T-helper 2 cell treated with Interferon-gamma antibody and Interleukin-4, amounts not matched to agents 100 ng/mL and 5 ng/mL, for 36 hours (primary cell): Measurements from ENCODE around the gene LHPP. TPM values are rescaled to one million over a fixed set of nuclear protein-coding genes. Genes with fewer than 3 reads are reported as not detected.

Experiments
- intact Hi-C: fragments of 100-400 bp; cut with micrococcal nuclease; formaldehyde crosslinking; loops from one replicate; pipeline ENCODE4 v1.15.1; 2023
- total RNA-seq: library from RNA; stranded (reverse); gene quantifications from 2 replicates; pipeline ENCODE4 v1.2.3, GENCODE V29; 2022

The LHPP gene
- total RNA-seq, 1 donor from 2014 or later: 18.0 TPM

- intact Hi-C loops: no loop called here
These were observed 127.9 kb downstream of the LHPP start for GRCh38 chr10:124589491-124590041.

- intact Hi-C loops: no loop called here
These were observed 128.8 kb downstream of the LHPP start for GRCh38 chr10:124590216-124591122.

DNA sequence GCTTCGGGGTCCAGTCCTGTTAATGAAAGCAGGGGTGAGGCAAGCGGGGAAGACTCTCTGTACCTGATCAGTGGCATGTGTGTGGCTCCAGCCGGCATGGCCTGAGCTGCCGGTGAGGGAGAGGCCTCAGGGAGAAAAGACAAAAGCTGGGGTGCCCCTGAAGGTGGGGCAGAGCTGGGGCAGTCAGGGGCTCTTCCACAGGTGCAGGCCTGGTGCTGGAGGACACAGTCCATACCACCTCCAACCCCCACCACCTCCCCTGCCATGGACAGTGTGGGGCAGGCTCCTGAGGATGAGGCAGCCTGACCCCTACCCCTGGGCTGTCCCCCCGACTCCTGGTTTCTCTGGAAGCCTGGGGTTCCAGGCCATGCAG lies 129.5 kb downstream of the LHPP start:
- intact Hi-C loops: no loop called here

DNA sequence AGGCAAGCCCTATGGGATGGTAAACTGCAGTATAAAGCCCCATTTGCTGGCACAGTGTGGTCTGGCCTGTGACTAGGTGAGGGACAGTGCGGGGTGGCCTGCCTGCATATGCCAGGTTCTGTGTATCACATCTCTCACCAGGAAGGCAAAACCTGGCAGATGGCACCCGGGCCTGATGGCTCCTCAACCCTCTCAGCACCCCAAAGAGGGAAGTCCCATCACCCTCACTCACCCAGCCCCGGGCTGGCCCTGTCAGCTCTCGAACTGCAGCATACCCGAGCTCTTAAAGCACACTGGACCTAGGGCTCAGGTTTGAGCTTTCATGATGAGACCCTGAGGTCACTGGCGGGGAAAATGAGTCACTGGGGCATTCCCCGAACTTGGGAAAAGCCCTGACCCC lies 130.5 kb downstream of the LHPP start:
- intact Hi-C loops: no loop called here

DNA sequence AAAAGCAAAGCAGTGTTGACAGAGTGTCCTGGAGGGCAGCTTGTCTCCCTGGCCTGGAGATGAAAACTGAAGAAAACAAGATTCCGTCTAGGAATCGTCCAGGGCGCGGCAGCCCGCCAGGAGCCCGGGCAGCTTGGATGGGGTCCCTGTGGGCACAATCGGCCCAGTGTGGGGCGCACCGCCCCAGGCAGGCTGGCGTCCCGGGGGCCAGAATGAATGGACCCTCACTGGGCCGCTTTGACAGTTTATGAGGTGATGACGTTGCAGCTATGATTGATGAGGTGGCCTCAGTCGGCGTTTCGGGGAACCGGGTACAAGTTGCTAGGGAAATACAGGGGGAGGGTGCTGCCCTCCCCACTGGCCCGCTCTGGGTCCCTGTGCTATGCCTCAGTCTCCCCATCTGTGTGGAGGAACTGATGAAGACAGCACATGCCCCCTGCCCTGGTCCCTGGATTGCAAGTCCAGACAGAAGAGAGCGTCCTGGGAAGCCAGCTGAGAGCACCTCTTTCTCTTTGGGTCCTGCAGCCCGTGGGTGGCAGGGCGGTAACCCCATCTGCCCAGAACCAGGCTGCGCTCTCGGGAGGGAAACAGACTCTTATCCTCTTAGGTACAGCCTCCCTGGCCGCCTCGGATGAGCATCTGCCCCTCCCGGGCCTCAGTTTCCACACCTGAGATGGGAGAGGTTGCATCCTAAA lies 131.3 kb downstream of the LHPP start:
- intact Hi-C loops: no loop called here

- intact Hi-C loops: no loop called here
These were observed 131.9 kb downstream of the LHPP start for GRCh38 chr10:124593431-124593985.

GRCh38 chr10:124594240-124594639 lies 132.6 kb downstream of the LHPP start:
- intact Hi-C loops: no loop called here

- intact Hi-C loops: no loop called here
These were observed 133.7 kb downstream of the LHPP start for GRCh38 chr10:124595143-124595883.

GRCh38 chr10:124596116-124596785 lies 134.6 kb downstream of the LHPP start:
- intact Hi-C loops: no loop called here

DNA sequence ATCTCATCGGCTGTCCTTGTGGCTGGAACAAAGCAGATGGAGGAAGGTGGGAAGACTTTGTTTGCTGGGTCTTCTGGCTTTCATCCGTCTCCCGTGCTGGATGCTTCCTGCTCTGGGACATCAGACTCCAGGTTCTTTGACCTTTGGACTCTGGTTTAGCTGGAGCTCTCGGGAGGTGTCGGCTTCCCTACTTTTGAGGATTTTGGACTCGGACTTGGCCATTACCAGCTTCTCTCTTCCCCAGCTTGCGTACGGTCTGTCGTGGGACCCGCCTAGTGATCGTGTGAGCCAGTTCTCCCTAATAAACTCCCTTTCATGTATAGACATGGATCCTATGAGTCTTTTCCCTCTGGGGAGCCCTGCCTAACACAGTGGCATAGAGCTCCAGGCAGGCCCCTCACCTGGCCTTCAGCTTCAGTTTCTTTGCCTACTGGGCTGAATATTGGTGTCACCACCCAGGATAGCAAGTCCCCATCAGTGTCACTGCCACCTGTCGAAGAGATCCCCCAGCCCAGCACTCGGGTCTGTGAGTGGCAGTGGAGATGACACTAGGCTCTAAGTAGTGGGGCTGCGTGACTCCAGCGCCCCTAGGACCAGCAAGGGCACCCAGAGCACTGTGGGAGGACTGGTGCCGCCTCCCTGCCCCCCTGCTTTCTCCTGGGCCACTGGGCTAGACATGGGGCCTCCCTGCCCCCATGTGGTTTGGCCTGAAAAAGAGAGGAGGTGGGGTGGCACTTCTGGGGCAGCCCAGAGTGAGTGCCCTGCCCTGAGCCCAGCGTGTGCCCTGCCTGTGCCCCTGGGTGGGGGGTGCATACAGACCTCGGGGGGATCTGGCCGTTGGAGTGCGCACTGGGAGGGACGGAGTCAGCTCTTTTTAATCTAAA lies 135.6 kb downstream of the LHPP start:
- intact Hi-C loops: no loop called here

- intact Hi-C loops: no loop called here
These were observed 136.2 kb downstream of the LHPP start for GRCh38 chr10:124597846-124598165.

DNA sequence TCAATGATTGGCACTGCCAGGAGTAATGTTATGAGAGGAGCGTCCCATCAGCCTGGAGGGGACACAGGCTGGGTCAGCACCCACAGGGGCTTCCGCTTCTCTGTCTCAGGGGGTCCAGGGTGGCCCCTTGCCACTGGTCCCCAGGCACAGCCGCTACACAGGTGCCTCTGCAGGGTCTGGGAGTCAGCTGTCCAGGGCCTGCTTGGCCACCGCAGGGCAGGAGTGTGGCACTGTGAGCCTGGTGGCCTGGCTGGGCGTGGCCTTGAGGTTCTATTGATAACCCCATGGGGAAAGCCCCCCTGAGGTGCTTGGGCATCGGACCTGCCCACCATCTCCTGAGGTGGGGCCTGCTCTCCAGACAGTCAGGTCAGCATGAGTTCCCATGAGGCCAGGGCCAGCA lies 136.6 kb downstream of the LHPP start:
- intact Hi-C loops: no loop called here

GRCh38 chr10:124598773-124599587 lies 137.4 kb downstream of the LHPP start:
- intact Hi-C loops: no loop called here

GRCh38 chr10:124599588-124600050 lies 138.0 kb downstream of the LHPP start:
- intact Hi-C loops: no loop called here

- intact Hi-C loops: no loop called here
These were observed 138.6 kb downstream of the LHPP start for GRCh38 chr10:124600051-124600880.

DNA sequence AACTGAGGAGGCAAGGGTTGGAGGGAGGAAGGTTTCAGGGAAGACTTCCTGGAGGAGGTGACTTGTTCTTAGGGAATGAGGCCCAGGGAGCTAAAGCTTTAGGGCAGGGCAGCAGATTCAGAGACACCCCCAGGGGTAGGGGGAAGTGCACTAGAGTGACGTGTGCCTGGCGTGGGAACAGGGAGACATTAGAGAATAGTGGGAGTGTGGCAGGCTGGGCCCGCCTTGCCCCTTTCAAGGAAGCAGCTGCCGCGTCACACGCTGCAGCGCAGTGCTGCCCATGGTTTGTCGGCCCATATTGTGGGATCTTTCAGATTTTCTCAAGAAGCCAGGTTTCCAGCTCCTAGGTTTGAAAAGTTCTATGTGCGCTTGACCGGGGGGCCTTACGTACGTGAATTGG lies 139.4 kb downstream of the LHPP start:
- intact Hi-C loops: no loop called here

DNA sequence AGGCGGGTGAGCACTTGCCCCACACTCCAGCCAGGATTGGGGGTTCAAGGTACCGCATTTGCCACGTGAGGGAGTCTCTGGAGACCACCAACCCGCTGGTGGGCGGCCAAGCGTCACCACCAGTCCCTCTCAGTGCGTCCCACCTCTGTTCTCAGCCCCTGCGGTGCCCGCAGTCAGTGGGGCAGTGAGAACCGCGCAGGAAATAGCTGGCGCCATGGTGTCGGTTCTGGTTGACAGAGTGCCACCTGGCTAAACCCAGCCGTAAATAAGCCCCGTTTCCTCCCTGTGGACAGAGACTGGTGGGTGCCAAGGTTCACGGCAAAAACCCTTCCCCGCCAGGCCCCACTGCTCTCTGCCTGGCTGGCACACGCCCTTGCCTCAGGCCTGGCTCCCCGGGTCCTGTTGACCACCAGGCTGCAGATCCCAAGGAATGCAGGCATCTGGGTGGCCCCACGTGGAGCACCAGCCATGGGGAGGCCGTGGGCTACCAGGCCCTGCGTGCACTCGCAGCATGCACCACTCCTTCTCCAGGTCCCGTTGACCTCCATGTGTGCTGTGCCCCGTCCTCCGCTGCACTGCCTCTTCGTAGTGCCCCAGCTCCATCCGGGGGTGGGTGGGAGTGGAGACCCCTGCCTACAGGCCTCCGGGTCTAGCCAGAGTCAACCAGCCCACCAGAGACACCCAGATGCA lies 140.0 kb downstream of the LHPP start:
- intact Hi-C loops: no loop called here
